GM12878 (cell line): Measurements from ENCODE around the gene KCNRG. TPM values are rescaled to one million over a fixed set of nuclear protein-coding genes. Genes with fewer than 3 reads are reported as not detected.

Experiments used
- BACH1 ChIP-seq: fragments of 450-650 bp; IDR thresholded peaks from 2 replicates; pipeline ENCODE4 v1.6.1; 2017; ENCODE audit warnings: mild to moderate bottlenecking, borderline replicate concordance
- BRCA1 ChIP-seq: IDR thresholded peaks from 2 replicates; pipeline ENCODE4 v1.6.1; 2011; ENCODE audit warnings: low read depth, low read length, improper control_type of control experiment
- EP300 ChIP-seq, 2 experiments: fragments of 150-350 bp in 1 of 2; IDR thresholded peaks; 2 replicates each; pipeline ENCODE4 v1.6.1; 2011 to 2012; ENCODE audit warnings: low read depth in 2 of 2, low read length in 2 of 2, borderline replicate concordance in 1 of 2, improper control_type of control experiment in 1 of 2, inconsistent platforms in 1 of 2; ENCODE audit not compliant: control insufficient read depth in 1 of 2
- ESRRA ChIP-seq: IDR thresholded peaks from 2 replicates; pipeline ENCODE4 v1.6.1; 2012; ENCODE audit warnings: mild to moderate bottlenecking, low read length, improper control_type of control experiment
- ETV6 ChIP-seq, 2 experiments: fragments of 450-650 bp in 1 of 2; IDR thresholded peaks in 1 of 2; conservative IDR thresholded peaks in 1 of 2; 2 replicates each; pipeline ENCODE4 v1.6.1; 2014; ENCODE audit warnings: antibody characterized with exemption in 1 of 2, borderline replicate concordance in 1 of 2, low read depth in 1 of 2, mild to moderate bottlenecking in 1 of 2, moderate library complexity in 1 of 2
- FOXM1 ChIP-seq: IDR thresholded peaks from 2 replicates; pipeline ENCODE4 v1.6.1; 2012; ENCODE audit warnings: low read depth, mild to moderate bottlenecking, inconsistent platforms, low read length, moderate library complexity
- GABPA ChIP-seq: IDR thresholded peaks from 2 replicates; pipeline ENCODE4 v1.6.1; 2014; ENCODE audit warnings: antibody characterized with exemption, low read depth, mild to moderate bottlenecking, inconsistent platforms
- IRF4 ChIP-seq: IDR thresholded peaks from 2 replicates; pipeline ENCODE4 v1.6.1; 2011; ENCODE audit warnings: low read depth, low read length
- MEF2B ChIP-seq: fragments of 450-650 bp; IDR thresholded peaks from 2 replicates; pipeline ENCODE4 v1.6.1; 2018; ENCODE audit warnings: mild to moderate bottlenecking, moderate library complexity; ENCODE audit not compliant: partially characterized antibody, poor library complexity, severe bottlenecking
- NRF1 ChIP-seq: conservative IDR thresholded peaks from 2 replicates; pipeline ENCODE4 v1.6.1; 2011; ENCODE audit warnings: mild to moderate bottlenecking, low read depth, low read length, improper control_type of control experiment
- PAX8 ChIP-seq: fragments of 450-650 bp; IDR thresholded peaks from 2 replicates; pipeline ENCODE4 v1.6.1; 2017; ENCODE audit warnings: mild to moderate bottlenecking, moderate library complexity
- POLR2AphosphoS5 ChIP-seq: IDR thresholded peaks from 2 replicates; pipeline ENCODE4 v1.6.1; 2011; ENCODE audit warnings: mild to moderate bottlenecking, low read length, inconsistent platforms
- RELA ChIP-seq: fragments of 450-650 bp; IDR thresholded peaks from 2 replicates; pipeline ENCODE4 v1.8.0; 2014; ENCODE audit warnings: borderline replicate concordance; ENCODE audit not compliant: partially characterized antibody
- RUNX3 ChIP-seq: IDR thresholded peaks from 2 replicates; pipeline ENCODE4 v1.6.1; 2012; ENCODE audit warnings: low read length, inconsistent platforms
- SKIL ChIP-seq: fragments of 450-650 bp; IDR thresholded peaks from 2 replicates; pipeline ENCODE4 v1.6.1; 2017; ENCODE audit warnings: mild to moderate bottlenecking, low read depth, inconsistent platforms; ENCODE audit not compliant: poor library complexity, severe bottlenecking
- SMAD1 ChIP-seq: fragments of 450-650 bp; IDR thresholded peaks from 2 replicates; pipeline ENCODE4 v1.6.1; 2018; ENCODE audit warnings: mild to moderate bottlenecking, low read depth; ENCODE audit not compliant: partially characterized antibody
- SMC3 ChIP-seq: IDR thresholded peaks from 2 replicates; pipeline ENCODE4 v1.6.1; 2011; ENCODE audit warnings: low read length, improper control_type of control experiment, borderline replicate concordance
- SRF ChIP-seq, 2 experiments: IDR thresholded peaks; 2 replicates each; pipeline ENCODE4 v1.6.1; 2011; ENCODE audit warnings: low read depth in 2 of 2, low read length in 2 of 2, mild to moderate bottlenecking in 1 of 2, moderate library complexity in 1 of 2
- SUPT20H ChIP-seq: IDR thresholded peaks from 2 replicates; pipeline ENCODE4 v1.6.1; 2011; ENCODE audit warnings: low read depth, mild to moderate bottlenecking, low read length, moderate library complexity, borderline replicate concordance; ENCODE audit not compliant: control insufficient read depth
- USF2 ChIP-seq: IDR thresholded peaks from 2 replicates; pipeline ENCODE4 v1.6.1; 2011; ENCODE audit warnings: low read depth, low read length, improper control_type of control experiment, borderline replicate concordance
- ZNF592 ChIP-seq: fragments of 450-650 bp; IDR thresholded peaks from 2 replicates; pipeline ENCODE4 v1.6.1; 2017; ENCODE audit warnings: mild to moderate bottlenecking, moderate library complexity
- polyA plus RNA-seq, 11 experiments: library from polyadenylated mRNA; depleted of rRNA in 4 of 11; unstranded in 6 of 11; stranded (reverse) in 5 of 11; fragments of >200 nt; fragmentation: Nextera tagmentation in 4 of 11; fragmentation: Illumina TruSeq in 1 of 11; extraction: Ambion mirVana in 4 of 11; extraction: Trizol in 1 of 11; gene quantifications; 1 replicate in 1 of 11; 2 replicates in 10 of 11; pipeline versions ENCODE4 v1.2.1 to v1.2.3, GENCODE V29; 2011 to 2016; ENCODE audit warnings: inconsistent platforms in 2 of 11, missing spikeins in 2 of 11, low read depth in 1 of 11
- total RNA-seq, 4 experiments: library from RNA; depleted of rRNA in 3 of 4; stranded (reverse); fragments of >200 nt in 3 of 4; fragmentation: Illumina TruSeq in 1 of 4; extraction: Trizol in 1 of 4; gene quantifications; 2 replicates each; pipeline versions ENCODE4 v1.2.1 to v1.2.3, GENCODE V29; 2013 to 2021

Gene KCNRG
- total and polyA plus RNA-seq, 10 of the 15 experiments (the other 5 are each of a cell fraction or from before 2014, with no cell fraction given): 0.37 to 1.5 (median 0.58) TPM

GRCh38 chr13:49995625-49996101 is 19.6 kb upstream of the KCNRG start (continued):
- TF ChIP-seq EP300 (IDR thresholded peaks at IDR 0.05; ENCODE audit: borderline replicate concordance in 1 of 2, control insufficient read depth in 1 of 2, low read depth in 2 of 2, low read length in 2 of 2): peak in 1 of 2 experiments; percentile 71; a peak in 2 of 4 replicates
- peak; percentile 83; the same call in 1 of the 2 replicates for TF ChIP-seq FOXM1
- peak in 1 of 2 experiments; percentile 57; a peak in 2 of 4 replicates for TF ChIP-seq ETV6 (conservative IDR thresholded peaks at IDR 0.05 in 1 of 2, IDR thresholded peaks at IDR 0.05 in 1 of 2; ENCODE audit: borderline replicate concordance in 1 of 2, low read depth in 1 of 2)
- no peak for TF ChIP-seq SMC3
- TF ChIP-seq MEF2B: peak; percentile 78
- TF ChIP-seq ZNF592: no peak
- TF ChIP-seq SRF (IDR thresholded peaks at IDR 0.05; ENCODE audit: low read depth in 2 of 2, low read length in 2 of 2): peak in 1 of 2 experiments; percentile 76; a peak in 2 of 4 replicates
- no peak for TF ChIP-seq PAX8
- TF ChIP-seq ESRRA: no peak
- no peak for TF ChIP-seq BRCA1
- no peak; the same call in 1 of the 2 replicates for TF ChIP-seq IRF4
- TF ChIP-seq POLR2AphosphoS5: peak; percentile 77; the same call in 1 of the 2 replicates
- no peak for TF ChIP-seq NRF1
- peak; percentile 96 for TF ChIP-seq RUNX3
- no peak for TF ChIP-seq BACH1
- 0 out of 2 replicates have a peak, but pooled peaks have one; percentile 21 for TF ChIP-seq GABPA
- TF ChIP-seq USF2: no peak
- no peak for TF ChIP-seq SUPT20H
- TF ChIP-seq SMAD1: no peak
- TF ChIP-seq SKIL: no peak
- peak; percentile 60 for TF ChIP-seq RELA
